ENCODE measurements around the gene ZBED1.

Gene ZBED1

DNA sequence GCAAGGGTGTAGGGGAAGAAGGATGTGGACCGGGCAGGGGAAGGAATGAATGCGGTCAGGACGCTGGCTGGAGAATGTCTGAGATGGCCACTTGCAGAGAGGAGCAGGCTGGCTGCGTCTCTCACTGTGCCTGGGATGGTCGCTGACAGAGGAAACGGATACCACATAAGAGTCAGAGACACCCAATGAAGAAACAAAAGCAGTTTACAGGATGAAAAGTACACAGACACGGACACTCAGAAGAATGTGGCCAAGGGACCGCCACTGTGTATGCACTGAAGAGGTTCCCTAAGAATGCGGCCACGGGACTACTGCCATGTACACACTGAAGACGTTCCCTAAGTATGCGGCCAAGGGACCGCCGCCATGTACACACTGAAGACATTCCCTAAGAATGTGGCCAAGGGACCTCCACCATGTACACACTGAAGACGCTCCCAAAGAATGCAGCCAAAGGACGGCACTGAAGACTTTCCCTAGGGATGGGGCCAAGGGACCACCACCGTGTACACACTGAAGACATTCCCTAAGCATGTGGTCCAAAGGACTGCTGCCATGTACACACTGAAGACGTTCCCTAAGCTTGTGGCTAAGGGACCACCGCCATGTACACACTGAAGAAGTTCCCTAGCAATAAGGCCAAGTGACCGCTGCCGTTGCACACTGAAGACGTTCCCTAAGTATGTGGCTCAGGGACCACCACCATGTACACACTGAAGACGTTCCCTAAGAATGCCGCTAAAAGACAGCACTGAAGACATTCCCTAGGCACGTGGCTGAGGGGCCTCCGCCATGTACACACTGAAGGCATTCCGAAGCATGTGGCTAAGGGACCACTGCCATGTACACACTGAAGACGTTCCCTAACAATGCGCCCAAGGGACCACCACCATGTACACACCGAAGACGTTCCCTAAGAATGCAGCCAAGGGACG is 32.2 kb downstream of the ZBED1 start:
- no peaks in the 10 kb centered on the region for H4K20me1 ChIP-seq (ENCODE audit: insufficient read depth, low read length)
- no peak overlapping the region for H2AFZ ChIP-seq (ENCODE audit: low read length)
- H3K36me3 ChIP-seq (ENCODE audit: insufficient read depth, low read length) = peaks cover 14% of the 10 kb centered on the region
- peaks cover 20% of the 10 kb centered on the region for H3K79me2 ChIP-seq (ENCODE audit: insufficient read depth, low read length)
- peaks cover 11% of the 10 kb centered on the region for H3K4me1 ChIP-seq (ENCODE audit: insufficient read depth, low read length, severe bottlenecking)
- H3K9me3 ChIP-seq (ENCODE audit: low read length) = no peaks in the 10 kb centered on the region
- no peak overlapping the region for H3K27ac ChIP-seq (ENCODE audit: low read depth, low read length, poor library complexity, severe bottlenecking)
- no peak overlapping the region for H3K4me2 ChIP-seq (ENCODE audit: low read length)
- H3F3A ChIP-seq (ENCODE audit: insufficient read depth, low read length) = no peaks in the 10 kb centered on the region
- no peak overlapping the region for H3K9ac ChIP-seq (ENCODE audit: low read length)
- H3K27me3 ChIP-seq (ENCODE audit: insufficient read depth, low read length) = no peaks in the 10 kb centered on the region
- H3K9me2 ChIP-seq (ENCODE audit: low read depth, low read length) = no peaks in the 10 kb centered on the region
- no peak for TF ChIP-seq EZH2 (IDR thresholded peaks at IDR 0.05; ENCODE audit: borderline replicate concordance, low read length)
- TF ChIP-seq, protein P1, sequence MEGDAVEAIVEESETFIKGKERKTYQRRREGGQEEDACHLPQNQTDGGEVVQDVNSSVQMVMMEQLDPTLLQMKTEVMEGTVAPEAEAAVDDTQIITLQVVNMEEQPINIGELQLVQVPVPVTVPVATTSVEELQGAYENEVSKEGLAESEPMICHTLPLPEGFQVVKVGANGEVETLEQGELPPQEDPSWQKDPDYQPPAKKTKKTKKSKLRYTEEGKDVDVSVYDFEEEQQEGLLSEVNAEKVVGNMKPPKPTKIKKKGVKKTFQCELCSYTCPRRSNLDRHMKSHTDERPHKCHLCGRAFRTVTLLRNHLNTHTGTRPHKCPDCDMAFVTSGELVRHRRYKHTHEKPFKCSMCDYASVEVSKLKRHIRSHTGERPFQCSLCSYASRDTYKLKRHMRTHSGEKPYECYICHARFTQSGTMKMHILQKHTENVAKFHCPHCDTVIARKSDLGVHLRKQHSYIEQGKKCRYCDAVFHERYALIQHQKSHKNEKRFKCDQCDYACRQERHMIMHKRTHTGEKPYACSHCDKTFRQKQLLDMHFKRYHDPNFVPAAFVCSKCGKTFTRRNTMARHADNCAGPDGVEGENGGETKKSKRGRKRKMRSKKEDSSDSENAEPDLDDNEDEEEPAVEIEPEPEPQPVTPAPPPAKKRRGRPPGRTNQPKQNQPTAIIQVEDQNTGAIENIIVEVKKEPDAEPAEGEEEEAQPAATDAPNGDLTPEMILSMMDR (IDR thresholded peaks at IDR 0.05; ENCODE audit: low read length) = no peak
- H3K4me3 ChIP-seq (ENCODE audit: low read depth, low read length, poor library complexity, severe bottlenecking) = no peak overlapping the region

DNA sequence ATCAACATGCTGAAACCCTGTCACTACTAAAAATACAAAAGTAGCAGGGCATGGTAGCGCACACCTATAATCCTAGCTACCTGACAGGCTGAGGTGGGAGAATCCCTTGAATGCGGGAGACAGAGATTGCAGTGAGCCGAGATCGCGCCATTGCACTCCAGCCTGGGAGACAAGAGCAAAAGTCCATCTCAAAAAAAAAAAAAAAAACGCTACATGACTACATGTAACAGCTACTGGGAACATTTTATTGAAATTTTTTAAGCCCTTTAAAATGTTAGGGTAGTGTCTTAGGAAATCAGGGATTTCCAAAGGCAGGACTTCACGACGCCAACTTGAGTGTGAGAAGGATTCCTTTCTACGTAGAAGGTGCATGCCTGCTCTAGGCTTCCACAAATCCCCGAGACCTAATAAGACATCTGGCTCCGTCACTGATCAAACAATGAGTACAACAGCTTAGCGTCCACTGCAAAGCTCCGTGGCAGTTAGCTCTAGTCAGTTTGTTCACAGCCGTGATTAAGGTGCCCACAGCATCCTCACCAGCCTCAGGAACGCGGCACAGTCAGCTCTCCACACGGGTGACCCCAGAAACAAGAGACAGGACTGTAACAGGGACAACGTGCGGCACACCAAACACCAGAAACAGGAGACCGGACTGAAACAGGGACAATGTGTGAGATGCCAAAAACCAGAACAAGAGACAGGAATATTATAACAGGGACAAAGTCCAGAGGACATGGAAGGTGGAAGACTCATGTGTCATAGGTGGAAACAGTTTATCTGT is 33.7 kb downstream of the ZBED1 start:
- Histone ChIP-seq H3K4me1 (ENCODE audit: insufficient read depth, low read length, severe bottlenecking) (peaks cover 11% of the 10 kb centered on the region), H3K4me2 (ENCODE audit: low read length) (no peak overlapping the region), H3K9ac (ENCODE audit: low read length) (no peak overlapping the region), H3K27me3 (ENCODE audit: insufficient read depth, low read length) (no peaks in the 10 kb centered on the region), H4K20me1 (ENCODE audit: insufficient read depth, low read length) (no peaks in the 10 kb centered on the region), H3K36me3 (ENCODE audit: insufficient read depth, low read length) (peaks cover 14% of the 10 kb centered on the region), H3K9me2 (ENCODE audit: low read depth, low read length) (no peaks in the 10 kb centered on the region), H3F3A (ENCODE audit: insufficient read depth, low read length) (no peaks in the 10 kb centered on the region), H3K27ac (ENCODE audit: low read depth, low read length, poor library complexity, severe bottlenecking) (no peak overlapping the region), H2AFZ (ENCODE audit: low read length) (no peak overlapping the region), H3K9me3 (ENCODE audit: low read length) (no peaks in the 10 kb centered on the region), H3K4me3 (ENCODE audit: low read depth, low read length, poor library complexity, severe bottlenecking) (no peak overlapping the region), H3K79me2 (ENCODE audit: insufficient read depth, low read length) (peaks cover 23% of the 10 kb centered on the region)
- TF ChIP-seq, protein P1 (IDR thresholded peaks at IDR 0.05; ENCODE audit: low read length) = no peak

GRCh38 chrX:2464677-2465166 is 36.1 kb downstream of the ZBED1 start:
- H3K4me3 ChIP-seq (ENCODE audit: low read depth, low read length, poor library complexity, severe bottlenecking) = peak overlapping the region; percentile 32
- peaks cover 19% of the 10 kb centered on the region for H3K4me1 ChIP-seq (ENCODE audit: insufficient read depth, low read length, severe bottlenecking)
- H3K79me2 ChIP-seq (ENCODE audit: insufficient read depth, low read length) = 0 out of 2 replicates have a peak, but pooled peaks cover 18% of the 10 kb centered on the region
- no peaks in the 10 kb centered on the region for H3F3A ChIP-seq (ENCODE audit: insufficient read depth, low read length)
- H3K9me2 ChIP-seq (ENCODE audit: low read depth, low read length) = no peaks in the 10 kb centered on the region
- H3K36me3 ChIP-seq (ENCODE audit: insufficient read depth, low read length) = no peaks in the 10 kb centered on the region
- no peaks in the 10 kb centered on the region for H3K9me3 ChIP-seq (ENCODE audit: low read length)
- TF ChIP-seq, protein P1 (IDR thresholded peaks at IDR 0.05; ENCODE audit: low read length) = no peak
- TF ChIP-seq EZH2 (IDR thresholded peaks at IDR 0.05; ENCODE audit: borderline replicate concordance, low read length) = no peak
- peak overlapping the region; percentile 3 for H3K27ac ChIP-seq (ENCODE audit: low read depth, low read length, poor library complexity, severe bottlenecking)
- no peak overlapping the region for H2AFZ ChIP-seq (ENCODE audit: low read length)
- peak overlapping the region; percentile 50; the same call in 1 of the 2 replicates for H3K4me2 ChIP-seq (ENCODE audit: low read length)
- H3K27me3 ChIP-seq (ENCODE audit: insufficient read depth, low read length) = no peaks in the 10 kb centered on the region
- H3K9ac ChIP-seq (ENCODE audit: low read length) = no peak overlapping the region
- no peaks in the 10 kb centered on the region for H4K20me1 ChIP-seq (ENCODE audit: insufficient read depth, low read length)

Data from OCI-LY1 (cell line).